Fibroblast of lung (primary cell): ENCODE measurements around the gene GPR162.

Experiments used
- EZH2 ChIP-seq: IDR thresholded peaks from 2 replicates; pipeline ENCODE4 v1.5.1; 2012; ENCODE audit warnings: low read length, control low read depth, mild to moderate bottlenecking; ENCODE audit errors: missing control alignments
- TF ChIP-seq, protein P1 (sequence below), 2 donors: IDR thresholded peaks in 1 of 2; conservative IDR thresholded peaks in 1 of 2; 1 replicate in 1 of 2; 2 replicates in 1 of 2; pipeline ENCODE4 v1.5.1; 2011 to 2012; ENCODE audit warnings: low read length in 2 of 2, control low read depth in 1 of 2, inconsistent platforms in 1 of 2, low read depth in 1 of 2, mild to moderate bottlenecking in 1 of 2

DNA sequence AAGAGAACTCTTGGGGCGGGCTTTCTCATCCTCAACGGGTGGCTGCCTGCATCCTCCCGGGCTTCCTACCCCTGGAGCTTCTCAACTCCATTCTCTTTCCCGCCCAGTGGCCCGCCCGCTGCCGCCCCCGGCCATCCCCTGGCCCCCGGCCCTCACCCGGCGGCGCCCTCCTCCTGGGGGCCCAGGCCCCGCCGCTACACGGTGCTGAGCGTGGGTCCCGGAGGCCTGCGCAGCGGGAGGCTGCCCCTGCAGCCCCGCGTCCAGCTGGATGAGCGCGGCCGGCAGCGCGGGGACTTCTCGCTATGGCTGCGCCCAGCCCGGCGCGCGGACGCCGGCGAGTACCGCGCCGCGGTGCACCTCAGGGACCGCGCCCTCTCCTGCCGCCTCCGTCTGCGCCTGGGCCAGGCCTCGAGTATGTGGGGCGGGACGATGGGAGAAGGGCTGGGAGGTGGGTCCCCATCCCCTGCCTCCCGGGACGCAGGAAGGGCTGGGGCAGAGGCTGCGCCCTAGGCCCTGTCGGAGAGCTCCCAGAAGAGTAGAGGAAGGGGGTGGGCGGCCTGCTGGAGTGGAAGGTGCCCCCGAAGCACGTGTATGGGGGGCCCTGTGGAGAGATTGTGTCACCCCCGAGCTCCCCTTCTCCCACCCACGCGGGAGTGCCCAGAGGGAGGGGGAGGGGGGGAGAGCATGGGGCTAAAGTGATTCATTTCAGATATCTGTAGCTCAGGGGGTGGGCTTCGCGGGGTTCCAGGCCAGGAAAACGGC, 47.9 kb upstream of the GPR162 start:
- TF ChIP-seq, protein P1, sequence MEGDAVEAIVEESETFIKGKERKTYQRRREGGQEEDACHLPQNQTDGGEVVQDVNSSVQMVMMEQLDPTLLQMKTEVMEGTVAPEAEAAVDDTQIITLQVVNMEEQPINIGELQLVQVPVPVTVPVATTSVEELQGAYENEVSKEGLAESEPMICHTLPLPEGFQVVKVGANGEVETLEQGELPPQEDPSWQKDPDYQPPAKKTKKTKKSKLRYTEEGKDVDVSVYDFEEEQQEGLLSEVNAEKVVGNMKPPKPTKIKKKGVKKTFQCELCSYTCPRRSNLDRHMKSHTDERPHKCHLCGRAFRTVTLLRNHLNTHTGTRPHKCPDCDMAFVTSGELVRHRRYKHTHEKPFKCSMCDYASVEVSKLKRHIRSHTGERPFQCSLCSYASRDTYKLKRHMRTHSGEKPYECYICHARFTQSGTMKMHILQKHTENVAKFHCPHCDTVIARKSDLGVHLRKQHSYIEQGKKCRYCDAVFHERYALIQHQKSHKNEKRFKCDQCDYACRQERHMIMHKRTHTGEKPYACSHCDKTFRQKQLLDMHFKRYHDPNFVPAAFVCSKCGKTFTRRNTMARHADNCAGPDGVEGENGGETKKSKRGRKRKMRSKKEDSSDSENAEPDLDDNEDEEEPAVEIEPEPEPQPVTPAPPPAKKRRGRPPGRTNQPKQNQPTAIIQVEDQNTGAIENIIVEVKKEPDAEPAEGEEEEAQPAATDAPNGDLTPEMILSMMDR (conservative IDR thresholded peaks at IDR 0.05 in 1 of 2, IDR thresholded peaks at IDR 0.05 in 1 of 2; ENCODE audit: low read depth in 1 of 2, low read length in 2 of 2) = no peak
- TF ChIP-seq EZH2 = no peak
